NCI-H1694 (cell line): Measurements from ENCODE around the gene ECHS1.
"Not testable (repeated sequence)": the region's sequence is repeated elsewhere in the genome, so short reads cannot be mapped to it uniquely, and the experiment has no call there.

Experiments used
- DNase-seq: peaks from one replicate; lab custom pipeline; 2025; lab: John Stamatoyannopoulos, UW

ECHS1 gene

GRCh38 chr10:133324857-133325260 lies 48.3 kb downstream of the ECHS1 start:
- DNase-seq, result no peak

GRCh38 chr10:133324198-133324792 lies 48.9 kb downstream of the ECHS1 start:
- no peak for DNase-seq

GRCh38 chr10:133322064-133322709 lies 51.0 kb downstream of the ECHS1 start:
- DNase-seq, result not testable (repeated sequence)

GRCh38 chr10:133320852-133321422 lies 52.2 kb downstream of the ECHS1 start:
- DNase-seq, result not testable (repeated sequence)

- DNase-seq, result no peak
Measured at GRCh38 chr10:133318494-133319127, 54.5 kb downstream of the ECHS1 start.

GRCh38 chr10:133316732-133317131 lies 56.4 kb downstream of the ECHS1 start:
- no peak for DNase-seq

- DNase-seq, result no peak
Measured at GRCh38 chr10:133316266-133316665, 56.9 kb downstream of the ECHS1 start.

- DNase-seq, result no peak
Measured at GRCh38 chr10:133315847-133316246, 57.3 kb downstream of the ECHS1 start.

- no peak for DNase-seq
Measured at GRCh38 chr10:133314911-133315310, 58.2 kb downstream of the ECHS1 start.

- no peak for DNase-seq
Measured at GRCh38 chr10:133313192-133313591, 60.0 kb downstream of the ECHS1 start.

- DNase-seq, result no peak
Measured at GRCh38 chr10:133312769-133313145, 60.4 kb downstream of the ECHS1 start.
